Measurements from ENCODE around the gene NR2E3.

The NR2E3 gene

GRCh38 chr15:71812966-71813722 lies 2.8 kb downstream of the NR2E3 start:
- Histone ChIP-seq H2BK12ac (ENCODE audit: low read length in 2 of 2) (no peak overlapping the region), H3K36me3 (ENCODE audit: control insufficient read depth in 1 of 2, insufficient read depth in 2 of 2, low read depth in 1 of 2, low read length in 2 of 2) (peaks cover 0 to 26% of the 10 kb centered on the region in 2 experiments), H3K14ac (ENCODE audit: low read length in 2 of 2) (no peak overlapping the region), H3K9ac (ENCODE audit: low read length) (no peak overlapping the region), H3K23ac (ENCODE audit: low read length in 2 of 2) (no peak overlapping the region), H3K18ac (ENCODE audit: low read depth in 1 of 2, low read length in 2 of 2) (no peak overlapping the region), H3K4me1 (ENCODE audit: control insufficient read depth, insufficient read depth, low read depth, low read length) (peaks cover 22% of the 10 kb centered on the region), H3K4me2 (ENCODE audit: low read length, poor library complexity, severe bottlenecking) (no peak overlapping the region), H2AK5ac (ENCODE audit: low read length, severe bottlenecking) (no peak overlapping the region), H2BK120ac (ENCODE audit: low read depth, low read length) (no peak overlapping the region), H4K91ac (ENCODE audit: low read length) (no peak overlapping the region), H4K8ac (ENCODE audit: low read length) (no peak overlapping the region), H3K79me1 (replicated peaks; ENCODE audit: low read length, poor library complexity, severe bottlenecking) (no peaks in the 10 kb centered on the region), H3K4ac (ENCODE audit: low read depth in 1 of 2, low read length in 2 of 2) (no peak overlapping the region), H2AFZ (ENCODE audit: low read depth, low read length) (no peak overlapping the region), H2BK15ac (ENCODE audit: low read depth, poor library complexity, severe bottlenecking) (no peak overlapping the region), H3K27me3 (ENCODE audit: control insufficient read depth in 1 of 2, insufficient read depth in 1 of 2, low read length in 2 of 2) (peaks cover 0 to 24% of the 10 kb centered on the region in 2 experiments), H3K27ac (ENCODE audit: low read length, poor library complexity, severe bottlenecking) (no peak overlapping the region), H2BK5ac (ENCODE audit: low read depth, low read length, poor library complexity, severe bottlenecking) (no peak overlapping the region), H3K9me3 (ENCODE audit: control insufficient read depth, low read length) (peaks cover 9% of the 10 kb centered on the region), H3K4me3 (ENCODE audit: insufficient read depth in 1 of 2, low read depth in 1 of 2, low read length in 2 of 2) (no peak overlapping the region)
- no peak for DNase-seq
- WGBS = 95% methylated on average over 10 of the region's 16 CpGs

- Histone ChIP-seq H3K4me3 (ENCODE audit: insufficient read depth in 1 of 2, low read depth in 1 of 2, low read length in 2 of 2) (no peak overlapping the region), H3K9ac (ENCODE audit: low read length) (no peak overlapping the region), H4K91ac (ENCODE audit: low read length) (no peak overlapping the region), H3K4me2 (ENCODE audit: low read length, poor library complexity, severe bottlenecking) (no peak overlapping the region), H3K36me3 (ENCODE audit: control insufficient read depth in 1 of 2, insufficient read depth in 2 of 2, low read depth in 1 of 2, low read length in 2 of 2) (peaks cover 0 to 27% of the 10 kb centered on the region in 2 experiments), H2BK12ac (ENCODE audit: low read length in 2 of 2) (no peak overlapping the region), H2BK5ac (ENCODE audit: low read depth, low read length, poor library complexity, severe bottlenecking) (no peak overlapping the region), H3K4me1 (ENCODE audit: control insufficient read depth, insufficient read depth, low read depth, low read length) (peaks cover 15% of the 10 kb centered on the region), H3K27me3 (ENCODE audit: control insufficient read depth in 1 of 2, insufficient read depth in 1 of 2, low read length in 2 of 2) (peaks cover 0 to 17% of the 10 kb centered on the region in 2 experiments), H3K14ac (ENCODE audit: low read length in 2 of 2) (no peak overlapping the region), H2BK15ac (ENCODE audit: low read depth, poor library complexity, severe bottlenecking) (no peak overlapping the region), H3K23ac (ENCODE audit: low read length in 2 of 2) (no peak overlapping the region), H2AK5ac (ENCODE audit: low read length, severe bottlenecking) (no peak overlapping the region), H3K18ac (ENCODE audit: low read depth in 1 of 2, low read length in 2 of 2) (no peak overlapping the region), H2AFZ (ENCODE audit: low read depth, low read length) (no peak overlapping the region), H4K8ac (ENCODE audit: low read length) (no peak overlapping the region), H3K79me1 (replicated peaks; ENCODE audit: low read length, poor library complexity, severe bottlenecking) (no peaks in the 10 kb centered on the region), H3K27ac (ENCODE audit: low read length, poor library complexity, severe bottlenecking) (no peak overlapping the region), H2BK120ac (ENCODE audit: low read depth, low read length) (no peak overlapping the region), H3K9me3 (ENCODE audit: control insufficient read depth, low read length) (peaks cover 15% of the 10 kb centered on the region), H3K4ac (ENCODE audit: low read depth in 1 of 2, low read length in 2 of 2) (no peak overlapping the region)
- 97% methylated on average over 9 of the region's 9 CpGs for WGBS
- no peak for DNase-seq
These were observed 3.5 kb downstream of the NR2E3 start for GRCh38 chr15:71813723-71814470.

- no peak overlapping the region for H3K14ac ChIP-seq (ENCODE audit: low read length in 2 of 2)
- no peak overlapping the region for H3K18ac ChIP-seq (ENCODE audit: low read depth in 1 of 2, low read length in 2 of 2)
- 100% methylated on average over 2 of the region's 3 CpGs for WGBS
- H3K4me3 ChIP-seq (ENCODE audit: insufficient read depth in 1 of 2, low read depth in 1 of 2, low read length in 2 of 2) = no peak overlapping the region
- no peaks in the 10 kb centered on the region for H3K79me1 ChIP-seq (replicated peaks; ENCODE audit: low read length, poor library complexity, severe bottlenecking)
- no peak overlapping the region for H2BK12ac ChIP-seq (ENCODE audit: low read length in 2 of 2)
- H2AK5ac ChIP-seq (ENCODE audit: low read length, severe bottlenecking) = no peak overlapping the region
- no peak overlapping the region for H3K27ac ChIP-seq (ENCODE audit: low read length, poor library complexity, severe bottlenecking)
- no peak overlapping the region for H2BK15ac ChIP-seq (ENCODE audit: low read depth, poor library complexity, severe bottlenecking)
- H3K27me3 ChIP-seq (ENCODE audit: control insufficient read depth in 1 of 2, insufficient read depth in 1 of 2, low read length in 2 of 2) = peaks cover 0 to 4% of the 10 kb centered on the region in 2 experiments
- H3K4me2 ChIP-seq (ENCODE audit: low read length, poor library complexity, severe bottlenecking) = no peak overlapping the region
- DNase-seq = no peak
- peaks cover 5% of the 10 kb centered on the region for H3K4me1 ChIP-seq (ENCODE audit: control insufficient read depth, insufficient read depth, low read depth, low read length)
- no peak overlapping the region for H3K23ac ChIP-seq (ENCODE audit: low read length in 2 of 2)
- peaks cover 29% of the 10 kb centered on the region for H3K9me3 ChIP-seq (ENCODE audit: control insufficient read depth, low read length)
- H2AFZ ChIP-seq (ENCODE audit: low read depth, low read length) = no peak overlapping the region
- peaks cover 10 to 27% of the 10 kb centered on the region in 2 experiments for H3K36me3 ChIP-seq (ENCODE audit: control insufficient read depth in 1 of 2, insufficient read depth in 2 of 2, low read depth in 1 of 2, low read length in 2 of 2)
- no peak overlapping the region for H4K8ac ChIP-seq (ENCODE audit: low read length)
- H2BK120ac ChIP-seq (ENCODE audit: low read depth, low read length) = no peak overlapping the region
- no peak overlapping the region for H2BK5ac ChIP-seq (ENCODE audit: low read depth, low read length, poor library complexity, severe bottlenecking)
- H3K4ac ChIP-seq (ENCODE audit: low read depth in 1 of 2, low read length in 2 of 2) = no peak overlapping the region
- H4K91ac ChIP-seq (ENCODE audit: low read length) = no peak overlapping the region
- no peak overlapping the region for H3K9ac ChIP-seq (ENCODE audit: low read length)
These were observed 4.9 kb downstream of the NR2E3 start for GRCh38 chr15:71815301-71815700.

- H3K4me2 ChIP-seq (ENCODE audit: low read length, poor library complexity, severe bottlenecking) = no peak overlapping the region
- no peak overlapping the region for H3K14ac ChIP-seq (ENCODE audit: low read length in 2 of 2)
- H3K36me3 ChIP-seq (ENCODE audit: control insufficient read depth in 1 of 2, insufficient read depth in 2 of 2, low read depth in 1 of 2, low read length in 2 of 2) = peaks cover 16 to 28% of the 10 kb centered on the region in 2 experiments
- H2AK5ac ChIP-seq (ENCODE audit: low read length, severe bottlenecking) = no peak overlapping the region
- no peak overlapping the region for H4K8ac ChIP-seq (ENCODE audit: low read length)
- H2AFZ ChIP-seq (ENCODE audit: low read depth, low read length) = no peak overlapping the region
- no peak overlapping the region for H3K18ac ChIP-seq (ENCODE audit: low read depth in 1 of 2, low read length in 2 of 2)
- 94% methylated on average over 13 of the region's 13 CpGs for whole genome bisulfite sequencing
- no peak overlapping the region for H3K9ac ChIP-seq (ENCODE audit: low read length)
- H3K4me1 ChIP-seq (ENCODE audit: control insufficient read depth, insufficient read depth, low read depth, low read length) = no peaks in the 10 kb centered on the region
- H4K91ac ChIP-seq (ENCODE audit: low read length) = no peak overlapping the region
- no peak overlapping the region for H2BK12ac ChIP-seq (ENCODE audit: low read length in 2 of 2)
- H3K27ac ChIP-seq (ENCODE audit: low read length, poor library complexity, severe bottlenecking) = no peak overlapping the region
- no peak overlapping the region for H3K4ac ChIP-seq (ENCODE audit: low read depth in 1 of 2, low read length in 2 of 2)
- no peaks in the 10 kb centered on the region for H3K27me3 ChIP-seq (ENCODE audit: control insufficient read depth in 1 of 2, insufficient read depth in 1 of 2, low read length in 2 of 2)
- peak overlapping the region in 1 of 2 experiments; percentile 14 for H3K4me3 ChIP-seq (ENCODE audit: insufficient read depth in 1 of 2, low read depth in 1 of 2, low read length in 2 of 2)
- H2BK15ac ChIP-seq (ENCODE audit: low read depth, poor library complexity, severe bottlenecking) = no peak overlapping the region
- H2BK5ac ChIP-seq (ENCODE audit: low read depth, low read length, poor library complexity, severe bottlenecking) = no peak overlapping the region
- no peak overlapping the region for H2BK120ac ChIP-seq (ENCODE audit: low read depth, low read length)
- H3K79me1 ChIP-seq (replicated peaks; ENCODE audit: low read length, poor library complexity, severe bottlenecking) = no peaks in the 10 kb centered on the region
- DNase-seq = no peak
- H3K23ac ChIP-seq (ENCODE audit: low read length in 2 of 2) = no peak overlapping the region
- H3K9me3 ChIP-seq (ENCODE audit: control insufficient read depth, low read length) = peaks cover 48% of the 10 kb centered on the region
These were observed 7.0 kb downstream of the NR2E3 start for GRCh38 chr15:71817351-71817750.
